ENCODE measurements around the gene ANXA8. TPM values are rescaled to one million over a fixed set of nuclear protein-coding genes. Genes with fewer than 3 reads are reported as not detected.

ANXA8 gene
- total RNA-seq, 2 experiments from 2014 or later, result not detected

- no peaks in the 10 kb centered on the region for H3K9me2 ChIP-seq (ENCODE audit: insufficient read depth, low read length)
- H3K9me3 ChIP-seq (ENCODE audit: low read length), result no peaks in the 10 kb centered on the region
- ChIA-PET POLR2A (no interaction called here), CTCF (ENCODE audit: unreplicated experiment) (no interaction called here)
- no peak overlapping the region for H2AFZ ChIP-seq (ENCODE audit: low read length)
- H3K4me1 ChIP-seq (ENCODE audit: insufficient read depth, low read length, poor library complexity, severe bottlenecking), result no peaks in the 10 kb centered on the region
- TF ChIP-seq CTCF (conservative IDR thresholded peaks at IDR 0.05; ENCODE audit: low read length) (no peak), EZH2phosphoT487 (IDR thresholded peaks at IDR 0.05; ENCODE audit: borderline replicate concordance, low read depth, low read length) (no peak)
- no peaks in the 10 kb centered on the region for H3K79me2 ChIP-seq (ENCODE audit: insufficient read depth, low read depth, low read length)
- H3K36me3 ChIP-seq (ENCODE audit: insufficient read depth, low read length), result no peaks in the 10 kb centered on the region
- H3K4me3 ChIP-seq (ENCODE audit: low read depth, low read length, poor library complexity, severe bottlenecking), result no peak overlapping the region
- intact Hi-C loops (cut with micrococcal nuclease; ENCODE audit: unreplicated experiment), result no loop called here
- BruUV-seq (replicated peaks), result no TSS peak
- no peak overlapping the region for H3K4me2 ChIP-seq (ENCODE audit: low read length)
- DNase-seq (ENCODE audit: low spot score), result no peak
- no peak overlapping the region for H3K27ac ChIP-seq (ENCODE audit: low read depth, low read length, poor library complexity, severe bottlenecking)
- no peaks in the 10 kb centered on the region for H4K20me1 ChIP-seq (ENCODE audit: insufficient read depth, low read length)
Observed at GRCh38 chr10:47454780-47455058, 29.2 kb downstream of the ANXA8 start.

DNA sequence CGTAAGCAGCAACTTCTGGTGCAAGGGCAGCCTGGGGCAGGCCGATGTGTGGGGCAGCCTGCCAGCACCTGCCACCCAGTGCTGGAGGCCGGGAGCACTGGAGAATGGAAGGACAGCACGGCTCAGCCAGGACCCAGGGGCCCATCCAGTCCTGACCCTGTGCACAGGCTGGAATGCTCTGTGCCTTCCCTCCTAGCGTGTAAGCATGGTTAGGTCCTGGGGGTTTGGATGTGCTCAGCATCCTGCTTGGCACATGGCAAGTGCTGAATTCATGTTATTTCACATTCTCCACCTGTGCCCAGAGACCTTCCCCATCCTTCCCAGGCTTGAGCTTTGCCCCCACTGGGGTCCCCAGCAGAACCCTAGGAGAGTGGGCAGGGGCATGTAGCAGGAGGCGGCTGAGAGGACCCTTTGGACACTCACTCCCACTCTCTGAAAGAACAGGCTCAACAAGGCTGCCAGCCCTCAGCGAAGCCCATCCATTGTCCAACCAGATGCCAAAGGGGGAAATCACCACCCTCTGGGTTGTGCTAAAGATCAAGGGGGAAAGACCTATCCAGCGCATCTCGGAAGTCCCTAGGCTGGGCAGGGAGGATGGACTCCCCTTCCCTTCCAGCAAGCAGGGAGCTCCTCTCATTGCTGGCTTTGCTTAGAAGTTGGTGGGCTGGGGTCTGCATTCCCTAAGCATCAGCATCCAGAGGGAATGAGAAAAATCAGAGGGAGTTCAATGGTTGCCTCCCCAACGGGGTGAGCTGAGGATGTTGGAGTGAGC, 29.7 kb downstream of the ANXA8 start:
- CTCF ChIA-PET (ENCODE audit: unreplicated experiment), result no interaction called here
- TF ChIP-seq EZH2phosphoT487 (IDR thresholded peaks at IDR 0.05; ENCODE audit: borderline replicate concordance, low read depth, low read length) (no peak), CTCF (conservative IDR thresholded peaks at IDR 0.05; ENCODE audit: low read length) (no peak)
- H3K4me3 ChIP-seq (ENCODE audit: low read depth, low read length, poor library complexity, severe bottlenecking), result no peak overlapping the region
- H2AFZ ChIP-seq (ENCODE audit: low read length), result no peak overlapping the region
- H4K20me1 ChIP-seq (ENCODE audit: insufficient read depth, low read length), result no peaks in the 10 kb centered on the region
- intact Hi-C loops (cut with micrococcal nuclease; ENCODE audit: unreplicated experiment), result no loop called here
- DNase-seq (ENCODE audit: low spot score), result no peak
- H3K36me3 ChIP-seq (ENCODE audit: insufficient read depth, low read length), result no peaks in the 10 kb centered on the region
- peaks cover 4% of the 10 kb centered on the region for H3K4me1 ChIP-seq (ENCODE audit: insufficient read depth, low read length, poor library complexity, severe bottlenecking)
- no TSS peak for BruUV-seq (replicated peaks)
- H3K9me3 ChIP-seq (ENCODE audit: low read length), result no peaks in the 10 kb centered on the region
- POLR2A ChIA-PET, result no interaction called here
- no peak overlapping the region for H3K27ac ChIP-seq (ENCODE audit: low read depth, low read length, poor library complexity, severe bottlenecking)
- no peaks in the 10 kb centered on the region for H3K79me2 ChIP-seq (ENCODE audit: insufficient read depth, low read depth, low read length)
- H3K9me2 ChIP-seq (ENCODE audit: insufficient read depth, low read length), result no peaks in the 10 kb centered on the region
- H3K4me2 ChIP-seq (ENCODE audit: low read length), result no peak overlapping the region

DNA sequence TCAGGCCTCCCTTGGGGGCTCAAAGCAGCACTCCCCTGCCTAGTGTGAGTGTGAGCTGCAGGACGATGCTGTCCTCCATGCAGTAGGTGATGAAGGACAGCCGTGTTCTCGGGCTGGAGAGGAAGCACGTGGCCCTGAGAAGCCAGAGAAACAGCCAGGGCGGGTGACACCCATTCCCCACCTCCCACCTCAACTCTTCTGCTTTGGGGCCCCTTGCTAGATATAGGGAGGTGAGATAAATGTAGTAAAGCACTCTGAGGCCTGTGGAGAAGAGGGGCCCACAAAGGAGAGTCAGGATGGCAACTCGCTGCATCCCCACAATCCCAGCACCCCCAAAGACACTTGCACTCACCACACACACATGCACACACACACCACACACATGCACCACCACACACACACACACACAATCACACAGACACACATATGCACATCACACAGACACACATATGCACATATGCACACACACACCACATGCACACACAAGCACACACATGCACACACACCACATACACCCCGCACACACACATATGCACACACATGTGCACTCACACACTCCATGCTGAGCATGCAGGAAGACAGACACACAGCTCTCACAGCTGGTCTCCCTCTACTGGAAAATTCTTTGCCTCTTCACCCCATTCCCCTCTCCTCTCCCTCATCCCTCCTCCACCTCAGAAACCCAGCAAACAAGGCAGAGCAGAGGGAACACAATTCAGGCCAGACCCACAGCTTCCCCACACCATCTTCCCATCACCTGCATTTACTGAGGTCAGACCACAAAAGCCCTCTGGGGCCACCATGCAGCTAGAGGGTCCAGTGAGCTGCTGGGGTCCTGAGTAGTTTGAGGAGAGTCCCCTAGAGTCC, 30.5 kb downstream of the ANXA8 start:
- H3K27ac ChIP-seq (ENCODE audit: low read depth, low read length, poor library complexity, severe bottlenecking), result no peak overlapping the region
- H3K4me3 ChIP-seq (ENCODE audit: low read depth, low read length, poor library complexity, severe bottlenecking), result no peak overlapping the region
- no peak for DNase-seq (ENCODE audit: low spot score)
- H3K9me2 ChIP-seq (ENCODE audit: insufficient read depth, low read length), result no peaks in the 10 kb centered on the region
- no peaks in the 10 kb centered on the region for H3K79me2 ChIP-seq (ENCODE audit: insufficient read depth, low read depth, low read length)
- H3K4me1 ChIP-seq (ENCODE audit: insufficient read depth, low read length, poor library complexity, severe bottlenecking), result peaks cover 5% of the 10 kb centered on the region
- no peaks in the 10 kb centered on the region for H3K36me3 ChIP-seq (ENCODE audit: insufficient read depth, low read length)
- no peaks in the 10 kb centered on the region for H4K20me1 ChIP-seq (ENCODE audit: insufficient read depth, low read length)
- no peak for TF ChIP-seq EZH2phosphoT487 (IDR thresholded peaks at IDR 0.05; ENCODE audit: borderline replicate concordance, low read depth, low read length)
- TF ChIP-seq CTCF (conservative IDR thresholded peaks at IDR 0.05; ENCODE audit: low read length), result no peak
- no peak overlapping the region for H3K4me2 ChIP-seq (ENCODE audit: low read length)
- intact Hi-C loops (cut with micrococcal nuclease; ENCODE audit: unreplicated experiment), result no loop called here
- BruUV-seq (replicated peaks), result no TSS peak
- POLR2A ChIA-PET, result no interaction called here
- CTCF ChIA-PET (ENCODE audit: unreplicated experiment), result no interaction called here
- H2AFZ ChIP-seq (ENCODE audit: low read length), result no peak overlapping the region
- H3K9me3 ChIP-seq (ENCODE audit: low read length), result no peaks in the 10 kb centered on the region

Measured in OCI-LY7 (cell line).